SK-N-SH (cell line): Measurements from ENCODE around the gene CARD19. TPM values are rescaled to one million over a fixed set of nuclear protein-coding genes. Genes with fewer than 3 reads are reported as not detected.

Experiments used
- CTCF ChIA-PET: fragments of 300-600, 350-600 bp; formaldehyde crosslinking; extraction: SDS; loops from one replicate; lab custom pipeline; 2021; lab: Yijun Ruan, JAX
- POLR2A ChIA-PET: fragments of 350-600 bp; sonication (Branson Sonifier 250); formaldehyde crosslinking; extraction: SDS; loops from one replicate; lab custom pipeline; 2020; ENCODE audit warnings: antibody characterized with exemption, inconsistent platforms; lab: Yijun Ruan, JAX
- DNase-seq: peaks from one replicate; pipeline ENCODE4 v3.0.0; 2012
- H2AFZ ChIP-seq: fragments of 200-600 bp; sonication (generic); 2 replicates; pipeline ENCODE4 v1.8.1; 2016; ENCODE audit warnings: antibody characterized with exemption, mild to moderate bottlenecking, low read depth
- H3F3A ChIP-seq: fragments of 200-600 bp; sonication (generic); replicated peaks from 2 replicates; pipeline ENCODE3; 2016; ENCODE audit warnings: antibody characterized with exemption, mild to moderate bottlenecking; ENCODE audit not compliant: insufficient read depth
- H3K27ac ChIP-seq, 2 experiments: fragments of 200-500 bp in 1 of 2; fragments of 200-600 bp in 1 of 2; sonication (Bioruptor generic) in 1 of 2; sonication (generic), shearing (Covaris generic) in 1 of 2; 2 replicates each; pipeline versions ENCODE4 v1.5.1 to v1.6.1; 2014 to 2016; ENCODE audit warnings: low read depth in 2 of 2, inconsistent platforms in 1 of 2, low read length in 1 of 2, mild to moderate bottlenecking in 1 of 2, mixed read lengths in 1 of 2
- H3K27me3 ChIP-seq: fragments of 200-600 bp; sonication (generic), shearing (Covaris generic); 2 replicates; pipeline ENCODE4 v1.6.1; 2016; ENCODE audit warnings: mixed run types; ENCODE audit not compliant: insufficient read depth
- H3K36me3 ChIP-seq, 2 experiments: fragments of 200-500 bp in 1 of 2; fragments of 200-600 bp in 1 of 2; sonication (Bioruptor generic) in 1 of 2; sonication (generic) in 1 of 2; replicated peaks in 1 of 2; 2 replicates each; pipeline versions ENCODE3 to v1.5.1; 2014 to 2016; ENCODE audit warnings: low read length in 1 of 2, mild to moderate bottlenecking in 1 of 2; ENCODE audit not compliant: insufficient read depth in 2 of 2, control insufficient read depth in 1 of 2
- H3K4me1 ChIP-seq, 2 experiments: fragments of 200-500 bp in 1 of 2; fragments of 200-600 bp in 1 of 2; sonication (Bioruptor generic) in 1 of 2; sonication (generic), shearing (Covaris generic) in 1 of 2; 2 replicates each; pipeline versions ENCODE4 v1.5.1 to v1.6.1; 2014 to 2016; ENCODE audit warnings: low read depth in 1 of 2, low read length in 1 of 2, mixed run types in 1 of 2; ENCODE audit not compliant: insufficient read depth in 2 of 2, control insufficient read depth in 1 of 2
- H3K4me2 ChIP-seq: fragments of 200-600 bp; sonication (generic), shearing (Covaris generic); 2 replicates; pipeline ENCODE4 v1.6.1; 2017; ENCODE audit warnings: mixed run types
- H3K4me3 ChIP-seq, 2 experiments: fragments of 200-500 bp in 1 of 2; fragments of 200-600 bp in 1 of 2; sonication (Bioruptor generic) in 1 of 2; sonication (generic), shearing (Covaris generic) in 1 of 2; 2 replicates each; pipeline versions ENCODE4 v1.5.1 to v1.8.1; 2014 to 2016; ENCODE audit warnings: low read depth in 2 of 2, inconsistent platforms in 1 of 2, low read length in 1 of 2, mild to moderate bottlenecking in 1 of 2, mixed read lengths in 1 of 2, moderate library complexity in 1 of 2
- H3K79me2 ChIP-seq: fragments of 200-600 bp; sonication (generic); 2 replicates; pipeline ENCODE4 v1.8.1; 2017; ENCODE audit warnings: mild to moderate bottlenecking; ENCODE audit not compliant: insufficient read depth
- H3K9ac ChIP-seq: fragments of 200-600 bp; sonication (generic); 2 replicates; pipeline ENCODE4 v1.6.1; 2017; ENCODE audit warnings: mixed run types
- H3K9me2 ChIP-seq: fragments of 200-600 bp; sonication (generic); 2 replicates; pipeline ENCODE4 v1.6.1; 2017; ENCODE audit warnings: mixed run types
- H3K9me3 ChIP-seq: fragments of 200-600 bp; sonication (generic); 2 replicates; pipeline ENCODE4 v1.6.1; 2017; ENCODE audit warnings: mixed run types, mild to moderate bottlenecking, moderate library complexity
- H4K20me1 ChIP-seq: fragments of 200-600 bp; sonication (generic); 2 replicates; pipeline ENCODE4 v1.6.1; 2017; ENCODE audit warnings: mild to moderate bottlenecking, mixed run types; ENCODE audit not compliant: insufficient read depth
- CTCF ChIP-seq: fragments of 200-600 bp; sonication (generic); IDR thresholded peaks from 2 replicates; pipeline ENCODE4 v1.6.1; 2017; ENCODE audit warnings: antibody characterized with exemption, mild to moderate bottlenecking, moderate library complexity
- EZH2phosphoT487 ChIP-seq: fragments of 200-600 bp; sonication (generic); IDR thresholded peaks from 2 replicates; pipeline ENCODE4 v1.6.1; 2017; ENCODE audit warnings: low read depth, mixed run types, mild to moderate bottlenecking, antibody characterized with exemption, moderate library complexity, borderline replicate concordance
- FOXM1 ChIP-seq: IDR thresholded peaks from 2 replicates; pipeline ENCODE4 v1.4.0; 2012; ENCODE audit warnings: low read depth, mild to moderate bottlenecking
- IRF3 ChIP-seq: fragments of 150-350 bp; IDR thresholded peaks from 2 replicates; pipeline ENCODE4 v1.6.1; 2016; ENCODE audit warnings: mild to moderate bottlenecking, low read depth, low read length
- MXI1 ChIP-seq: IDR thresholded peaks from 2 replicates; pipeline ENCODE4 v1.6.1; 2012; ENCODE audit warnings: mild to moderate bottlenecking, low read depth, low read length, improper control_type of control experiment
- NFIC ChIP-seq: IDR thresholded peaks from 2 replicates; pipeline ENCODE4 v1.4.0; 2012; ENCODE audit warnings: borderline replicate concordance
- POLR2AphosphoS5 ChIP-seq: IDR thresholded peaks from 2 replicates; pipeline ENCODE4 v1.6.1; 2012; ENCODE audit warnings: low read depth, low read length
- RXRA ChIP-seq: IDR thresholded peaks from 2 replicates; pipeline ENCODE4 v1.4.0; 2012; ENCODE audit warnings: low read depth, mild to moderate bottlenecking, borderline replicate concordance
- SIN3A ChIP-seq: IDR thresholded peaks from 2 replicates; pipeline ENCODE4 v1.6.1; 2012; ENCODE audit warnings: low read depth, mild to moderate bottlenecking, low read length, moderate library complexity, borderline replicate concordance
- TAF1 ChIP-seq: IDR thresholded peaks from 2 replicates; pipeline ENCODE4 v1.6.1; 2012; ENCODE audit warnings: low read depth, mild to moderate bottlenecking, low read length, moderate library complexity, borderline replicate concordance
- TCF12 ChIP-seq: IDR thresholded peaks from 2 replicates; pipeline ENCODE4 v1.4.0; 2012
- ZBTB33 ChIP-seq: IDR thresholded peaks from 2 replicates; pipeline ENCODE4 v1.4.0; 2012; ENCODE audit warnings: low read depth, borderline replicate concordance
- WGBS: methylation state at CpG from one replicate; pipeline ENCODE4 v1.1.6; 2017; ENCODE audit warnings: low lambda C conversion rate; 5-methylcytosine and 5-hydroxymethylcytosine counted together
- polyA plus RNA-seq, 3 experiments: library from polyadenylated mRNA; depleted of rRNA; stranded (reverse); fragments of >200 nt; gene quantifications; 2 replicates each; pipeline ENCODE4 v1.2.3, GENCODE V29; 2012
- TF ChIP-seq, protein P1 (sequence below): IDR thresholded peaks from 2 replicates; pipeline ENCODE4 v1.4.0; 2012; ENCODE audit warnings: low read depth, borderline replicate concordance

CARD19 gene, protein sequence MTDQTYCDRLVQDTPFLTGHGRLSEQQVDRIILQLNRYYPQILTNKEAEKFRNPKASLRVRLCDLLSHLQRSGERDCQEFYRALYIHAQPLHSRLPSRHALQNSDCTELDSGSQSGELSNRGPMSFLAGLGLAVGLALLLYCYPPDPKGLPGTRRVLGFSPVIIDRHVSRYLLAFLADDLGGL
- polyA plus RNA-seq (2012; rRNA removed), result 141 and 165 TPM in 2 replicates
- polyA plus RNA-seq (2012; cell fraction: cytosol; rRNA removed), result 70.5 and 92.4 TPM in 2 replicates
- polyA plus RNA-seq (2012; cell fraction: nucleus; rRNA removed), result 149 and 161 TPM in 2 replicates

GRCh38 chr9:93096131-93096802 is at the start of gene CARD19:
Gene CARD19 (plus strand): TSS chr9:93096217. CDS start chr9:93096346, 129 bp downstream.
- CTCF ChIA-PET, result interaction anchor here (1.6 to 4.1 kb wide), 2 partner anchors 13 to 92 kb away, joined by 7 to 28 read pairs; no protein-coding TSS in a partner anchor
- POLR2A ChIA-PET, result no interaction called here
- DNase-seq, result no peak

DNA sequence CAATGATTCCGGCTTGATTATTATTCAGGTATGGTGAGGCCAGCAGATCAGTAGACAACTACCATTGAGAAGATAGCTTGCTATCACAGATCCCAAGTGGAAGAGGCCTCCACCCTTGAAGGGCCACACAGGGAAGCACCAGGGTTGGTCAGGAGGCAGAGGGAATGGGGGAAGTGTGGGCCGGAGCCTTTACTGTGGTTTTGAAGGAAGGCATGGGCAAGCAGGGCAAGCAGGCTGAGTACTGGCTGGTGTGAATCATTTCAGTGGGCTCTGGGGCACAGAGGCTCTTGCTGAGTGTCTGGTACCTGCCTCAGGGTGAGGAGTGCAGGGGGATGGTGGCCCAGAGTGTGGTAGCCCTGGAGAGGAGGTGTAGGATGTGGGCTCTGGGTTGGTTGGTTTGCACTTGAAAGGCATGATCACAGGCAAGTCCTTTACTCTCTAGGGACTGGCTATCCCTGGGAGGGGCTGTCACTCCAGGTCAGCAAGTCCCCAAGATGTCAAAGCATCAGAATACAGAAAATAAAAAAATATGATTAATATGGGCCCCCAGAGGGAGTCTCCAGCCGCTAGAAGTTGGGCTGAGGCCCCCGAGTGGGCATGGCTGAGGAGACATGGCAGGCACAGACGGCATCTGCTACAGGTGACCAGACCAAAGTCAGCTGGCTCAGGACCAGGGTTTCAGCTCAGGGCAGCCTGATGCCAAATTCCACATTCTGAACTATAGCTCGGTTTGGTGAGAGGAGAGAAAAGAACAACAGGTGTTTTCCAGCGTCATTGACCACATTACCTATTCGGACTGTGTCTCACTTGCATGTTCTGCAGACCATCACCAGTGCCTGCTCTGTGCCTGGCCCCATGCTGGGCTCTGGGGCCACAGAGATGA is 47.2 kb upstream of the CARD19 start:
- Histone ChIP-seq H3F3A (no peaks in the 10 kb centered on the region), H3K36me3 (no peaks in the 10 kb centered on the region), H2AFZ (no peak overlapping the region), H3K4me3 (no peak overlapping the region), H3K79me2 (no peaks in the 10 kb centered on the region), H3K27ac (no peak overlapping the region), H3K4me2 (no peak overlapping the region), H3K4me1 (peaks cover 0 to 9% of the 10 kb centered on the region in 2 experiments; a peak in 1 of 4 replicates), H3K27me3 (no peaks in the 10 kb centered on the region), H3K9me2 (no peaks in the 10 kb centered on the region), H3K9me3 (no peaks in the 10 kb centered on the region), H4K20me1 (no peaks in the 10 kb centered on the region), H3K9ac (no peak overlapping the region)
- POLR2A ChIA-PET, result no interaction called here
- DNase-seq, result no peak
- CTCF ChIA-PET, result interaction anchor here (0.9 to 1.1 kb wide), 3 partner anchors 12 to 45 kb away, joined by 3 read pairs; no protein-coding TSS in a partner anchor
- WGBS, result 69% methylated on average over 7 of the region's 8 CpGs
- TF ChIP-seq POLR2AphosphoS5 (no peak), TCF12 (no peak), EZH2phosphoT487 (no peak), FOXM1 (no peak), ZBTB33 (no peak), IRF3 (no peak)
- TF ChIP-seq, protein P1, sequence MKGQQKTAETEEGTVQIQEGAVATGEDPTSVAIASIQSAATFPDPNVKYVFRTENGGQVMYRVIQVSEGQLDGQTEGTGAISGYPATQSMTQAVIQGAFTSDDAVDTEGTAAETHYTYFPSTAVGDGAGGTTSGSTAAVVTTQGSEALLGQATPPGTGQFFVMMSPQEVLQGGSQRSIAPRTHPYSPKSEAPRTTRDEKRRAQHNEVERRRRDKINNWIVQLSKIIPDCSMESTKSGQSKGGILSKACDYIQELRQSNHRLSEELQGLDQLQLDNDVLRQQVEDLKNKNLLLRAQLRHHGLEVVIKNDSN, result no peak

More at GRCh38 chr9:93096131-93096802, at the start of gene CARD19:
- peak within 1 kb of the TSS; percentile 96 for H3K4me2 ChIP-seq
- no peaks in the 10 kb centered on the region for H3K9me2 ChIP-seq
- H3K4me1 ChIP-seq, result peaks cover 24 to 42% of the 10 kb centered on the region in 2 experiments; a peak in 3 of 4 replicates
- H3K27me3 ChIP-seq, result no peaks in the 10 kb centered on the region
- 4% methylated on average over 9 of the region's 65 CpGs for WGBS
- peak within 1 kb of the TSS; percentile 84 for H3K9ac ChIP-seq
- TF ChIP-seq CTCF (peak; percentile 12; the same call in 1 of the 2 replicates), TAF1 (peak; percentile 53; the same call in 1 of the 2 replicates), NFIC (no peak), RXRA (no peak), POLR2AphosphoS5 (peak; percentile 57; the same call in 1 of the 2 replicates), SIN3A (peak; percentile 14; the same call in 1 of the 2 replicates), MXI1 (peak; percentile 28; the same call in 1 of the 2 replicates), TCF12 (no peak)
- TF ChIP-seq, all 33 proteins: peak for 5
- Histone ChIP-seq H4K20me1 (peaks cover 22% of the 10 kb centered on the region), H3K27ac (peak within 1 kb of the TSS; percentile 88 to 89), H3K36me3 (peaks cover 0 to 5% of the 10 kb centered on the region in 2 experiments), H3K9me3 (no peaks in the 10 kb centered on the region), H3F3A (peaks cover 31% of the 10 kb centered on the region), H2AFZ (peak within 1 kb of the TSS; percentile 97), H3K4me3 (peak within 1 kb of the TSS; percentile 96 to 97), H3K79me2 (peaks cover 47% of the 10 kb centered on the region)
